AG09319 (cell line): ENCODE results near the gene NCMAP.

Source experiments
- DNase-seq: peaks from one replicate; pipeline ENCODE4 v3.0.0-alpha.2; 2010; ENCODE audit warnings: low read depth; ENCODE audit errors: extremely low read depth
- TF ChIP-seq, protein P1 (sequence below): IDR thresholded peaks from 2 replicates; pipeline ENCODE4 v1.5.1; 2011; ENCODE audit warnings: low read depth, mild to moderate bottlenecking, inconsistent platforms, low read length, moderate library complexity

NCMAP gene

GRCh38 chr1:24635195-24635843 lies 79.4 kb downstream of the NCMAP start:
- TF ChIP-seq, protein P1, sequence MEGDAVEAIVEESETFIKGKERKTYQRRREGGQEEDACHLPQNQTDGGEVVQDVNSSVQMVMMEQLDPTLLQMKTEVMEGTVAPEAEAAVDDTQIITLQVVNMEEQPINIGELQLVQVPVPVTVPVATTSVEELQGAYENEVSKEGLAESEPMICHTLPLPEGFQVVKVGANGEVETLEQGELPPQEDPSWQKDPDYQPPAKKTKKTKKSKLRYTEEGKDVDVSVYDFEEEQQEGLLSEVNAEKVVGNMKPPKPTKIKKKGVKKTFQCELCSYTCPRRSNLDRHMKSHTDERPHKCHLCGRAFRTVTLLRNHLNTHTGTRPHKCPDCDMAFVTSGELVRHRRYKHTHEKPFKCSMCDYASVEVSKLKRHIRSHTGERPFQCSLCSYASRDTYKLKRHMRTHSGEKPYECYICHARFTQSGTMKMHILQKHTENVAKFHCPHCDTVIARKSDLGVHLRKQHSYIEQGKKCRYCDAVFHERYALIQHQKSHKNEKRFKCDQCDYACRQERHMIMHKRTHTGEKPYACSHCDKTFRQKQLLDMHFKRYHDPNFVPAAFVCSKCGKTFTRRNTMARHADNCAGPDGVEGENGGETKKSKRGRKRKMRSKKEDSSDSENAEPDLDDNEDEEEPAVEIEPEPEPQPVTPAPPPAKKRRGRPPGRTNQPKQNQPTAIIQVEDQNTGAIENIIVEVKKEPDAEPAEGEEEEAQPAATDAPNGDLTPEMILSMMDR = peak; percentile 69
- DNase-seq = peak; percentile 44

DNA sequence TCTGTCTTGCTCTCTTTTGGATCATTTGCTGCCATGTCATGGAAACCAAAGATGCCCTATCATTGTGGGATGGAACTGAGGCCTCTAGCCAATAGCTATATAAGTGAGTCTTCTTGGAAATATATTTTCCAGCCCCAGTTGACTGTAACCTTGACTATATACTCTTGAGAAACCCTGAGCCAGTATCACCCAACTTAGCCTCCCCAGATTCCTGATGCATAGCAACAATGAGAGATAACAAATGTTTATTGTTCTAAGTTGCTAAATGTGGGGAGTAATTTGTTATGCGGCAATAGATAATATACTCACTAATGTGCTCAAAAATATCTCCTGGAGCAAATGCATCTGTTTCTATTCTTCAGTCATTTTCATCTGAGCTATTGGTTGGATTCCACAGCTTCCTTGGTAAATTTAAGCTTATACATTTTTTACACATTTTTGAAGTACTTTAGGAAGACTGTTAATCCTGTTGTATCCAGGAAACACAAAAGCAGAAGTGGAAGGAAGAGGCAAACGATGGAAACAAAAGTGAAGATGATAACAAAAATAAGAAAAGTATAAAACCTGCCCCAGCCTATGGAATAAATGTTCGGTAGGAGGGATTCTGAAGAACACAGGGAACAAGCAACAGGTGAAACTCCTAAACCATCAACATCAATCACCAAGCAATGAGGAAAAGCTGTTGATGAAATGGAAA lies 80.9 kb downstream of the NCMAP start:
- TF ChIP-seq, protein P1 = no peak
- DNase-seq = no peak

GRCh38 chr1:24639094-24639493 lies 83.2 kb downstream of the NCMAP start:
- TF ChIP-seq, protein P1 = no peak

DNA sequence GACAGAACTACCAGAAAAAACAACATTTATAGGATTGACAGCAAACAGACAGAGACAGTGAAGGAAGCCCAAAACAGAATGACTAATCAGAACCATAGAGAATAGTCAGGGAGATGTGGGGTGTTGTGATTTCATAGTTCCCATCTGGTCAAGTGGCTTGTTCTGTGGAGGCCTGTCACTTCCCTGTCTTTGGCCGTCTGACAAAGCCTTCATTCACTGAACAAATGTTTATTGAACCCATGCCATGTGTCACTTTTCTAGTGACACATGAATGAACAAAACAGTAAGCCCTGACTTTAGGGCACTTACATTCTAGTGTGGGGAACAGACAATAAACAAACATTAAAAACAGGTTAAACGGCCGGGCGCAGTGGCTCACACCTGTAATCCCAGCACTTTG lies 84.0 kb downstream of the NCMAP start:
- DNase-seq = no peak
- TF ChIP-seq, protein P1 = no peak

More at GRCh38 chr1:24639094-24639493, 83.2 kb downstream of the NCMAP start:
- no peak for DNase-seq

DNA sequence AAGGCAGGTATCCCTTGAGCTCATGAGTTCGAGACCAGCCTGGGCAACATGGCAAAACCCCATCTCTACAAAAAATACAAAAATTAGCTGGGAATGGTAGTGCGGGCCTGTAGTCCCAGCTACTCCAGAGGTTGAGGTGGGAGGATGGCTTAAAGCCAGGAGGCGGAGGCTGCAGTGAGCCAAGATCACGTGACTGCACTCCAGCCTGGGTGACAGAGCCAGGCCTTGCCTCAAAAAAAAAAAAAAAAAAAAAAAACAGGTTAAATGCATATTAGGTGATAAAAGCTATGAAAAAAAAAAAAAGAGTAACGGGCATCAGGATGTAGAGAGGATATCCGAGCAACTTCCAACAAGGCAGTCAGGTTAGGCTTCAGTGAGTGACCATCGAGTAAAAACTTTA lies 84.4 kb downstream of the NCMAP start:
- TF ChIP-seq, protein P1 = no peak

GRCh38 chr1:24641646-24642151 lies 85.8 kb downstream of the NCMAP start:
- no peak for DNase-seq
- TF ChIP-seq, protein P1 = no peak

More for the DNA sequence above, 84.4 kb downstream of the NCMAP start:
- DNase-seq = no peak
